HG03469 (cell line): ENCODE results near the gene CCDC8.
"Not testable (repeated sequence)": the region's sequence is repeated elsewhere in the genome, so short reads cannot be mapped to it uniquely, and the experiment has no call there.

Experiments used
- ATAC-seq: cut with Tn5 transposase; IDR thresholded peaks from one replicate; pipeline ENCODE4 v1.9.1; 2021; ENCODE audit warnings: mild to moderate bottlenecking, moderate library complexity, moderate number of reproducible peaks; ENCODE audit not compliant: unreplicated experiment

CCDC8 gene

DNA sequence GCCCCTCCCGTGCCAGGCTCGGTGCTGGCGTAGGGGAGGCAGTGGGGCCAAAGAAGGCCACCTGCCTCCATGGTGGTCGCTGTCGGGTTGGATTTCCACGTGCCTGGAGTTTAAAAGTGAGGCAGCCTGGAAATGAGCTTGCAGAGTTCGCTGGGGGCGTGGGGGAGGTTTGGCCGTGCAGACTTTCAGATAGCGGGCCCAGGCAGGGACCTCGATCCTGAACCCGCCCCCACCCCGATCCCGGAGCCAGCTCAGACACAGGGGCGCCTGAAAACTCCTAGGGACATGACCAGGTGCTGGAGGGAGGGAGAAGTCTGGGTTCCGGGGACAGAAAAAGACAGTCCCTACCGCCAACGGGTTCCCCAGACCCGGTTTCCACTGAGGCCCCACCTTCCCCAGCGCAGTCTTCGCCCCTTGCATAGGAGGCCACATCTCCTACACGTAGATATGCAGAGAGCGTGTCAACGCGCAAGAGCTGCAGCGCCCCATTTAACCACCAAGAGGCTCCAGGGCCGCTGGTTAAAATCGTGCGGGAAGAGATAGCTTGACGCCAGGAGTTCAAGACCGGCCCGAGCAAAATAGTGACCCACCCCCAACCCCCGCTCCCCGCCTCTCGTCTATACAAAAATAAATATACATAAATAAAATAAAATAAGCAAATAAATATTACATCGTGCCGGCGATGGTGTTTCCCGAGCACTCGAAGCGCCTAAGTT is 8.5 kb downstream of the CCDC8 start:
- no peak for ATAC-seq

DNA sequence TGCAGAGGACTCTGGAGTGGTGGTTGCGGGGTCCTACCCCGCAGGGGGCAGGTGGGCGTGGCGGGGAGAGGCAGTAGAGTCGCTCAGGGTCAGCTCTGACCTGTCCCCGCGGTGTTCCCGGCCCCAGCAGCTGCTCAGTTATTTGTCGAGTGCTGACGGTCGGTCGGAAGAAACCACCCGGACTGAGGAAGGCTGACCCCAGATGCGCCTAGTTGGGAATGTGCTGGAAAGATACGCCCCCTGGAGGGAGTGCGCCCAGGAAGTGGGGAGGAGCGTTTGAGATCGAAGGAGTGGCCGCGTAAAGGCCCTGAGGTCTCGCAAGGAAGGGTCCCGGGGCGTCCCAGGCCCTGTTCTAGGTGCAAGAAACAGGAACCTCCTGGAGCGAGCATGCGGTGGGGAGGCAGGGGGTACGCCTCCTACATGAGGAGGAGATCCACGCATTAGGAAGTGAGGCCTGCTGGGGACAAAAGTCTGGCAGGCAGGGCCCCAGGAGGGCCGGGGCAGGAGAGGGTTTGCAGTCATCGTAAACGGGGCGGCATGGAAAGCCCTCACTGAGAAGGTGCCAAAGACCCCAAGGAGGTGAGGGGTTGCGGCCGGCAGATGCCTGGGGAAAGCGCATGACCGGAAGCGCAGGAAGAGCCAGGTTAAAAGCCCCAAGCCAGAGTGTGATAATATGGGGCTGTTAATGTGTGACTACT is 9.2 kb downstream of the CCDC8 start:
- ATAC-seq, result no peak

DNA sequence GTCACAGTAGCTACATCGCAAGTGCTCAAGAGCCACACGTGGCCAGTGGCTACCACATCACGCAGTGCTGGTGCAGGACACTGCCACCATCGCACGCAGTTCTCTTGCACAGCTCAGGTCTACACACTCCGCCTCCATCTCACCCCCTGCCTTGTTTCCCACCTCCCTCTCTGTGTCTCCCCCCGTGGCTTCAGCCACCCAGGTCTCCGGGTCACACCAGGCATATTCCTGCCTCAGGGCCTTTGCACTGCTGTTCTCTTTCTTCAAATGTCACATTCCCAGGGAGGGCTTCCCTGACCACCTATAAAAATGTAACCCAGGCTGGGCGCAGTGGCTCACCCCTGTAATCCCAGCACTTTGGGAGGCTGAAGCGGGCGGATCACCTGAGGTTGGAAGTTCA is 10.6 kb downstream of the CCDC8 start:
- no peak for ATAC-seq

DNA sequence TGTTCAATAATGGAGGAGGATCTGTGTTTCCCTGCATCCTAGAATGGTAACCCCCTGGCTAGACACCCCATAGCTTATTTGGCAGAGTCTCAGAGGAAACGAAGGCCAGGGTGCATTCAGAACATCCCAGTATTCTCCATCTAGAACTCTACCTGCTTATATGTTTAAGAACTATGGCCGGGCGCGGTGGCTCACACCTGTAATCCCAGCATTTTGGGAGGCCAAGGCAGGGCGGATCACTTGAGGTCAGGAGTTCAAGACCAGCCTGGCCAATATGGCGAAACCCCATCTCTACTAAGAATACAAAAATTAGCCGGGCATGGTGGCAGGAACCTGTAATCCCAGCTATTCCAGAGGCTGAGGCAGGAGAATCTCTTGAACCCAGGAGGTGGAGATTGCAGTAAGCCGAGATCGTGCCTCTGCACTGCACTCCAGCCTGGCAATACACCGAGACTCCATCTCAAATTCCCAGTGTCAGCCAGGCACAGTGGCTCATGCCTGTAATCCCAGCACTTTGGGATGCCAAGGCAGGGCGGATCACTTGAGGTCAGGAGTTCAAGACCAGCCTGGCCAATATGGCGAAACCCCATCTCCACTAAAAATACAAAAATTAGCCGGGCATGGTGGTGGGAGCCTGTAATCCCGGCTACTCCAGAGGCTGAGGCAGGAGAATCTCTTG is 15.4 kb downstream of the CCDC8 start:
- not testable (repeated sequence) for ATAC-seq

DNA sequence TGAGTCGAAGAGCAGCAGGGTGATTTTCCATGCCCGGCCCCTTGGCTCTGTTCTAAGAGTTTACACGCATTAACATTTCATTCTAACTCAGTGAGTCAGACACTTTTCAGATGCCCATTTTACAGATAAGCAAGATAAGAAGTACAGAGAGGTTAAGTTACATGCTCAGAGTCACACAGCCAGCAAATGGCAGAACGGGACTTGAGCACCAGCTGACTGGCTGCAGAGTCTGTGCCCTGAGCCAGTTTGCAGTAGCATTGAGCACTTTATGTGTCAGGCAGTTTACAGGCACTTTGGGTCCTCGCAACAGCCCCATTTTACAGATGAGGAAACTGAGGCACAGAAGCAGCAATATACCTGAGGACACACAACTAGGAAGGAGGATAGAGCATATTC is 19.0 kb downstream of the CCDC8 start:
- no peak for ATAC-seq

DNA sequence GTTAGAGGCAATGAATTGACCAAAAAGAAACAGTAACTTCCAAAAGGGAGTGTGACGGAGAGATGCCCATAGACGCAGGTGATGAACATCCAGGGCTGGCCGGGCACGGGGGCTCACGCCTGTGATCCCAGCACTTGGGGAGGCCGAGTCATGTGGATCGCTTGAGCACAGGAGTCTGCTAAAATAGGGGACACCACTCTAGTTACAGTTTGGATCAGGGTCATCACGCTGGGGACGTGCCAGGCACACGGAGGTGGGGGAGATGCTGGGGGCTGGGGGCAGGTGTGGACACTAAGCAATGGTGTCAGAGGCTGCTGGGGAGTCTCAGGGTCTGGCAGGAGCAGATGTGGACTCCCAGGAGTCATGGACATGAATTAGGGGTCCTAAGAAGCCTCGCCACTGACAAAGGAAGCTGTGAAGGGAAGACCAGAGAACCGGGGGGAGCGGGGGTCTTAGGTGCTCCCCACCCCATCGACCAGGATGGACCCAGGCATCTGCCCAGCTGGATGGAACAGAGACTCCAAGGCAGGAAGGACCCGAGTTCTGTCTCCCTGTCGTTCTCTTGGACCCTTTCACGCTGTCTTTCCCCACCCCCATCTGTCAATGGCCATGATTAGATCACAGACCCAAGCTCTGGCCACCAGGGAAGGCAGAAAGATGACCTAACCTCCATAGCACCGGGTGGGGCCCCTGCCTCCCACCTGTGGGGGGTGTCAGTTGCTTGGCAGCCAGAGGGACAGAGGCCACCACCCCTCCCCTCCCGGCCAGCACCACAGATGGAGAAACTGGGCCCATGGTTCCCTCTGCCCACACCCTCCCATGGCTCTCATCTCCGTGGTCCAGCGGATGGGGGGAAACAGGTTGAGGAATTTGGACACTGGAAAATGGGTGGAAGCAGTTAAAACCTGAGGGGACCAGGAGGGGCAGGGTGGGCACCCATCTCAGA is 19.6 kb downstream of the CCDC8 start:
- no peak for ATAC-seq

DNA sequence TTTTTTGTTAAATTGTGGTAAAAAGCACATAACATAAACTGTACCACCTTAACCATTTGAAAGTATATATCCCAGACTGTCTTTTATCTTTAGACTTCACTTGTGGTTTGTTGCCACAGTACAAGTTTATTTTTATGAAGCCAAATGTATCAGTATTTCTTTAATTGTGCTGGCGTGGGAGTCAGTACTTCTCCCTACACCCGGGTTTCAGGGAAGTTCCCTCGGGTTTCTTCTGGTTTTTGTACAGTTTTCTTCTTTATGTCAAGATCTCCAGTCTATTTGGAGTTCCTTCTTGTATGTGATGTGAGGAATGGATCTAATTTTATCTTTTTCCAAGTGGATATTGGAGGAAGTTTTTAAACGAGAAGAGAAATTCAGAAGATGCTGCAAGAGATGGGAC is 20.5 kb downstream of the CCDC8 start:
- ATAC-seq, result no peak

DNA sequence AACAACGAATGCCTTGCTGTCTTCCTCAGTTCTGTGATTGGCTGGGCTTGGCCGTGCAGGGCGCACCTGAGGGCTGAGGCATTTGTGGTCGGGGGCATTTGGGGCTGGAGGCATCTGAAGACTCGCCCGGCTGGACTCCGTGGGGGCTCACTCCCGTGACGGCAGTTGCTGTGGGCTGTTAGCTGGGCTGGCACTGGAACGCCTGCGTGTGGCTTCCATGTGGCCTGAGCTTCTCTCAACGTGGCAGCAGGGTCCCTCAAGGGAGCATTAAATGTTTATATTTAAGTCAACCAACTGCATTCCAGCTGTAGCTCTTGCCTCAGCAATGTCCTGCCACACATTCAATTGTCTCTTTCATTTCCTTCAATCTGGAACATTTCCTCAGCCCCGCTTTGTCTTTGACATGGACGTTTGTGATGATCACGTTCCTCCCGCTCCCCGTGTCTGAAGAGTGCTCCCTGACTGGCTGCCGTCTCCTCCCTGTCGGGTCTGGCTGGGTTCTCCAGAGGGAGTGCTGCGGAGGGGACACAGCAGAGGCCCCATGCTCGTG is 21.0 kb downstream of the CCDC8 start:
- ATAC-seq, result no peak

DNA sequence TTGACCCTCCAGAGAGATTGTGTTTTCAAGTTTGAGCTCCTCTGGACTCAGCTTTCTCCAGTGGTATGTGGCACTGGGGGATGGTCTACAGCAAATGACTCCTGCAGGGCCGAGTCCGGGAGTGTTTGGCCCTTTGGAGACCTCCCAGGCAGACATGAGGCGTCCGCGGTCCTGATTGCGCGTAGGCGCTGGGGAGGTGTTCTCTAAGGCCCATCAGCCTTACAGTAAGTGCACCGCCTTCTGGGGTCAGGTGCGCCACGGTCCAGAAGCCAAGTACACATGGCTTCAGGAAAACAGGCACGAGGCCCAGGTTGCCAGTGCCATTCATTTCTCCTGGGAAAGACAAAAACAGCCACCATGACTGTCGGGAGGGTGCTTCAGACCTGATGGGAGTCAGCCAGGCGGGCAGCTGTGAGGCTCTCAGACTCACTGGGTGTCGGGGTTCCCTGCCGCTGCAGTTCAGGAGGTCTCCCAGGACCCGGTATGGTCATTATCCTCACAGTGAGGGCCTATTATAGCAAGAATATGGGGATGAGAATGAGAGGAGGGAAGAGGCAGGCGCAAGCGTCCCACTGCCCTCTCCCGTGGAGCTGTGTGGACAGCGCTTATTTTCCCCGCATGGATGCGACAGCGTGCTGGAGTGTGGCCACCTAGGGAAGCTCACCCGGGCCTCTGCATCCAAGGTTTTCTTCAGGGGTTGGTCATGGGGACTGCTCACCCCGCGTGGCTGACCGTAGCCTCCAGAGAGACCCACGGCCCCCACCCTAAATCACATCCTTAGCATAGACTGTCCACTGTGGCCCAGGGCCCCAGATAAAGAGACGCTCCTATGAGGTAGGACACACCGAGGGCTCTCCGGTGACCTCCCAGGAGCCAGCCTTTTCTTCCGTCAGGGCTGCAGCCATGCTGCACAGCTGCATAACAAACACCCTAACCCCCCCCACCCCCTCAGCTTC is 21.8 kb downstream of the CCDC8 start:
- no peak for ATAC-seq

DNA sequence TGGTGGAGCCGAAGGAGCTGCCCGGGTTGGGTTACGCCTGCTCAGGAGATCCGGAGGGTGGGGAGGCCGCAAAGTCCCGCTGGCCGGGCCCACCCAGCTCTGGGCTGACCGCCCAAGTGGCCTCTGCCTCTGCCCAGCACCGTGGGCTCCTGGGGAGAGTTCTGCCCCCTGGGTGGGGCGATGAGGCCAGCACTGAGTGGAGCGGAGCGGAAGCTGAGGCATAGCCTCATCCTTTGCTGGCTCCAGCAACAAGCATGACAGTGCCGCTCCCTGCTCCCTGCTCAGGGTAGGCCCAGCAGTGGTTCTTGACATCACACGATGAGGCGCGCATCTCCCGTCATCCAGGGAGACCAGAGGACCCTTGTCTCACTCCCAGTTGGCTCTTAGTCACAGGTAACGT is 22.5 kb downstream of the CCDC8 start:
- no peak for ATAC-seq

DNA sequence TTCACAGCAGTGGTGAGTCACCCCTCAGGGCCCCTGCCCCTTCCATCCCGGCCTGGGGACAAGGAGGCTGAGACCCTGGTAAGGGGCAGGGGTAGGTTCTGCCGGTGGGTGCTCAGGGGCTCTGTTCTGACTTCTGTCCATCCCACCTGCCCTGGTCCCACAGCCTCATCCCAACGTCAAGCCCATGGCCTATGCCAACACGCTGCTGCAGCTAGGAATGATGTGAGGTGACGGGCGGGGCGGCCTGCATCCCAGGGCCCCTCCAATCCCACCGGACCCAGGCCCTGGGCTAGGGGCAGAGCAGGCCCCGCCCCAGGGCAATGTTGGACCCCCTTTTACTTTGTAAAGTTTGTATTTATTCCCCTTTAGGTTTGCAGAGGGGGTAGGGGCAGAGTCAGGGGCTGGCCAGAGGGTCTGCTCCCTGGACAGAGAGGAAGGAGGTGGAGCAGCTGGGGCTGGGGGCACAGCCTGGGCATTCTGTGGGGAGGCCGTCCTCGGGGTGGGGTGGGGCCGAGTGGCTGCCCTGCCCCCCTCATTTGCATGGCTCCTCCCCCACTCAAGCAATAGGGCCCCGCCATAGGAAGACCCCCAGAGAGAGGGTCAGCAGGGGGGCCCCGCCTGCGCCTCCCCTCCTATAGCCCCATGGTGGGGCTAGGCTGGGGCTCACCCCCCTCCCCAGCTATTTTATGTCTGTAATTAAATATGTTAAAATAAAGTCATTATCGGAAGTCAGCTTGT is 23.1 kb downstream of the CCDC8 start:
- no peak for ATAC-seq

DNA sequence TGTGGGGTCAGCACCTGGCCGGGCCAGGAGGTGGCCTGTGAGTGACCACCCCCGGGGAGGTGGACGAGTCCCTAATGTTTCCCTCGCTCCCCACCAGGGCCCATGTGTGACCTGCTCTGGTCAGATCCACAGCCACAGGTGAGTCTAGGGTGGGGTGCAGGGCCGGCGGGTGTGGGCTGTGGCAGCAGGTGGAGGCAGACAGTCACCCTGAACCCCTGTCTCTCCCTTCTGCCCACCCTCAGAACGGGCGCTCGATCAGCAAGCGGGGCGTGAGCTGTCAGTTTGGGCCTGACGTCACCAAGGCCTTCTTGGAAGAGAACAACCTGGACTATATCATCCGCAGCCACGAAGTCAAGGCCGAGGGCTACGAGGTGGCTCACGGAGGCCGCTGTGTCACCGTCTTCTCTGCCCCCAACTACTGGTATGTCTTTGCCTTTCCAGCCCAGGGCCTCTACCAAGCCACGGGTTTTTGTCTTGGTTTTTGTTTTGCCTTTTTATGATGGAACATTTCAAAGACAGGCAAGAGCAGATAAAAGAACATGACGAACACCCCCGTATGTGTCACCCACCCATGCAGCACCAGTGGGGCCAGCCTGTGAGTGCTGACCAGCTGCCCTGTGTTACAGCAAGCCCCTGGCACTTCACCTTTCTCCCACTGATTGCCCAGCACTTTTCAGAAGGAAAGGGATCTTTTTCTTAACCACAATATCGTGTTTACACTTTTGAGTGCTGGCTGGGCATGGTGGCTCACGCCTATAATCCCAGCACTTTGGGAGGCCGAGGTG is 24.9 kb downstream of the CCDC8 start:
- ATAC-seq, result no peak

DNA sequence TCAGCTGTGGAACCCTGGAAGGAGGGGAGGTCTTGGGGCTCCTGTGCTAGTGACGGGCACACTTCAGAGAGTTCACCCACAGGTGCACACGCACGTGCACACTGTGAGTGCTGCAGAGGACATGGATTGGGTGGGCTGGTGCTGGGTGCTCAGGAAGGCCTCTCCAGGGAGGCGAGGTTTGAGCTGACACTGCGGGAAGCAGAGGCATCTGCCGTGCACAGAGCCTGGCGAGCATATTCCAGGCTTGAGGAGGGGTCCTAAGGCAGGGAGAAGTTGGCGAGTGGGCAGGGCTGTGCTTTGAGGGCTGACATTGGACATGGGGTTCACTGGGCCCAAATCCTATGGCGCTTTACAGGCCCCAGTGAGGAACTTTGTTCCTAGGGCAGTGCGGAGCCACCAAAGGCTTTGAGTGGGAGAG is 25.6 kb downstream of the CCDC8 start:
- no peak for ATAC-seq

DNA sequence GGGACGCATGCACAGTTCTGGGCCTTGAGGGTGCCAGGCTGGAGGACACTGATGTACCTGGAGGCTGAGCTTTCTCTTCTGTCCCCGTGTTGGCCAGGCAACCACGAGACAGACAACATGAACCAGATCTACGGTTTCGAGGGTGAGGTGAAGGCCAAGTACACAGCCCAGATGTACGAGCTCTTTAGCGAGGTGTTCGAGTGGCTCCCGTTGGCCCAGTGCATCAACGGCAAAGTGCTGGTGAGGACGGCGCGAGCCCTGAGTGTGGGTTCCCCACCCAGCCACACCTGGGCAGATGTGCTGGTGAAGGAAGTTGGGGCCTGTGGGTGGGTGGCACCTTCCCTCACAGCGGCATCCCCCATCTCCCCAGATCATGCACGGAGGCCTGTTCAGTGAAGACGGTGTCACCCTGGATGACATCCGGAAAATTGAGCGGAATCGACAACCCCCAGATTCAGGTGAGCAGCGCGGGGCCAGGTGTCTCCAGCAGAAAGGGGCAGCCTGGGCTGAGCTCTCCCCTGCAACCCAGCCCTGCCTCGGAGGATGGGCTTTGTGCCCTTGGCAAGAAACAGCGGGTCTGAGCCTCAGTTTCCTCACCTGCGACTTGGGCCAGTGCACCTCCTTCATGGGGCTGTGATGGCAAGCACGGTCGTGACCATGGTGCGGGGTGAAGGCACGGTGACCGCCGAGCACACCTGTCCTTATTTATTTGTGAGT is 26.2 kb downstream of the CCDC8 start:
- ATAC-seq, result no peak

DNA sequence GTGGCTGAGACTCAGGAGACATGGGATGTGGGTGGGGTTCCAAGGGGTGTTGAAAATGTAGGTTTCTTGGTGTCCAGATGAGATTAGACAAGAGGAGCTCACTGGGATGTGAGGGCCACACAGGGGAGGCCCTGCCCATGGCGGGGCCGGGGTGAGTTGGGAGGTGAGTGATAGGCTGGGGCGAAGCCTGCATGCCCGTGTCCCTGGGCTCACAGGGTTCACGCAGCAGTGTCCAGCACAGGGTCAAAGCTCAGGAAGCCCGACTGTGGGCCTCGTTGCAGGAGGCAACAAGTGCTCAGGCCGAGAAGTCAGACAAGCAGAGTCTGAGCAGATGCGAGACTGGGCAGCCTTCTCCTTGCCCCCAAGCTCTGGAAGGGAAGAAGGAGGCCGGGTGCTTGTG is 27.2 kb downstream of the CCDC8 start:
- ATAC-seq, result no peak

DNA sequence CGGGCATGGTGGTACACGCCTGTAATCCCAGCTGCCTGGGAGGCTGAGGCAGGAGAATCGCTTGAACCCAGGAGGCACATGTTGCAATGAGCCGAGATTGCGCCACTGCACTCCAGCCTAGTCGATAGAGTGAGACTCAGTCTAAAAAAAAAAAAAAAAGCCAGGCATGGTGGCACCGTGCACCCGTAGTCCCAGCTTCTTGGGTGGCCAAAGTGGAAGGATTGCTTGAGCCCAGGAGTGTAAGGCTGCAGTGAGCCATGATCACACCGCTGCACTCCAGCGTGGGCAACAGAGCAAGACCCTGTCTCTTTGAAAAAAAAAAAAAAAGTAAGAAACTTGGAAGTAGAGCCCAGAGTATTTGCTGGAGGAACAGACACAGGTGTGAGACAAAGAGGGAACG is 27.7 kb downstream of the CCDC8 start:
- ATAC-seq, result no peak

DNA sequence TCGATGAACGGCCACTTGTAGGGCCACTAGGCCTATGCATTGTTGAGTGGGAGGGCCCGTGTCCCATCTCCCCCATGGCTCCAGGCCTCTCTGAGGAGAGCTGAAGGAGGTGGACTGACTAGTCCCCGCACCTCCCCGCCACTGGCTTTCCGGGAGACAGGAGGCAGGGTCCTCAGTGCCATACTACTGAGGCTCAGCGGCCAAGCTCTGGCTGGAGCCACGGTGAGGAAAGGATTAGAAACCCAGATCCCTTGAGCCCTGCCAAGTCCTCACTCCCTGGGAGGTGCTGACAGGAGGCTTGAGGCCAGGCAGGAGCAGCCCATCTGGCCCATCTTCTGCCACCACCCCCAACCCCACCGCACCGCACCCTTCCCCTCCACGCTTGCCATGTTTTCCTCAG is 29.0 kb downstream of the CCDC8 start:
- no peak for ATAC-seq
